GM12892 (cell line): ENCODE data around the gene MEOX1.

ENCODE experiments used
- POLR2A ChIP-seq: IDR thresholded peaks from 2 replicates; pipeline ENCODE4 v1.6.1; 2011; ENCODE audit warnings: low read depth, low read length, control low read depth
- POLR2AphosphoS5 ChIP-seq: IDR thresholded peaks from 2 replicates; pipeline ENCODE4 v1.6.1; 2011; ENCODE audit warnings: low read depth, low read length, control low read depth
- TAF1 ChIP-seq: IDR thresholded peaks from 2 replicates; pipeline ENCODE4 v1.6.1; 2011; ENCODE audit warnings: low read depth, mild to moderate bottlenecking, control low read depth, low read length, borderline replicate concordance

- no peak for TF ChIP-seq POLR2AphosphoS5
- TF ChIP-seq POLR2A = no peak
- TF ChIP-seq TAF1 = no peak
Measured at GRCh38 chr17:43676471-43676870, 14.7 kb upstream of the MEOX1 start.
